HepG2 (cell line): ENCODE measurements around the gene UNG. TPM values are rescaled to one million over a fixed set of nuclear protein-coding genes. Genes with fewer than 3 reads are reported as not detected.

ENCODE experiments used
- ATRX ChIP-seq: sonication (generic); formaldehyde crosslinking; IDR thresholded peaks from 2 replicates; pipeline ENCODE4 v1.4.0; 2020; ENCODE audit warnings: missing genetic modification reagents, borderline replicate concordance
- EP300 ChIP-seq, 3 experiments: sonication (generic) in 1 of 3; formaldehyde crosslinking in 1 of 3; IDR thresholded peaks; 2 replicates each; pipeline versions ENCODE4 v1.5.1 to v1.6.1; 2011 to 2020; ENCODE audit warnings: low read depth in 2 of 3, low read length in 2 of 3, borderline replicate concordance in 1 of 3, improper control_type of control experiment in 1 of 3, mild to moderate bottlenecking in 1 of 3, missing genetic modification reagents in 1 of 3, moderate library complexity in 1 of 3
- GZF1 ChIP-seq: sonication (generic); formaldehyde crosslinking; IDR thresholded peaks from 2 replicates; pipeline ENCODE4 v1.5.1; 2020; ENCODE audit warnings: mild to moderate bottlenecking, missing genetic modification reagents
- HNRNPK ChIP-seq: fragments of 200-400 bp; formaldehyde crosslinking; IDR thresholded peaks from 2 replicates; pipeline ENCODE4 v1.6.1; 2018; ENCODE audit warnings: low read length, low read depth, moderate library complexity, mild to moderate bottlenecking; ENCODE audit not compliant: poor library complexity, severe bottlenecking
- KIAA2018 ChIP-seq: sonication (generic); formaldehyde crosslinking; IDR thresholded peaks from 2 replicates; pipeline ENCODE4 v1.5.0; 2020; ENCODE audit warnings: mild to moderate bottlenecking, missing genetic modification reagents, borderline replicate concordance
- MTA1 ChIP-seq: sonication (generic); formaldehyde crosslinking; IDR thresholded peaks from 2 replicates; pipeline ENCODE4 v1.4.0; 2020; ENCODE audit warnings: missing genetic modification reagents, mild to moderate bottlenecking, borderline replicate concordance
- MXD4 ChIP-seq: IDR thresholded peaks from 2 replicates; pipeline ENCODE4 v1.6.1; 2016; ENCODE audit warnings: mild to moderate bottlenecking, missing biosample characterization, missing genetic modification reagents
- NR2C2 ChIP-seq: sonication (generic); formaldehyde crosslinking; IDR thresholded peaks from 2 replicates; pipeline ENCODE4 v1.4.0; 2020; ENCODE audit warnings: missing genetic modification reagents, mild to moderate bottlenecking, moderate library complexity, borderline replicate concordance
- PCBP1 ChIP-seq: fragments of 200-400 bp; formaldehyde crosslinking; IDR thresholded peaks from 2 replicates; pipeline ENCODE4 v1.6.1; 2017; ENCODE audit warnings: mild to moderate bottlenecking, low read depth, low read length, borderline replicate concordance
- TIGD3 ChIP-seq: sonication (generic); formaldehyde crosslinking; IDR thresholded peaks from 2 replicates; pipeline ENCODE4 v1.5.1; 2020; ENCODE audit warnings: mild to moderate bottlenecking, missing genetic modification reagents, borderline replicate concordance
- ZBTB3 ChIP-seq: sonication (generic); formaldehyde crosslinking; IDR thresholded peaks from 2 replicates; pipeline ENCODE4 v1.4.0; 2020; ENCODE audit warnings: low read depth, mild to moderate bottlenecking, moderate library complexity, missing genetic modification reagents, borderline replicate concordance
- ZFP36L2 ChIP-seq: sonication (generic); formaldehyde crosslinking; IDR thresholded peaks from 2 replicates; pipeline ENCODE4 v1.4.0; 2020; ENCODE audit warnings: missing genetic modification reagents
- ZNF253 ChIP-seq: sonication (generic); formaldehyde crosslinking; IDR thresholded peaks from 2 replicates; pipeline ENCODE4 v1.8.0; 2022; ENCODE audit warnings: mild to moderate bottlenecking, missing genetic modification reagents, borderline replicate concordance
- ZNF34 ChIP-seq: sonication (generic); formaldehyde crosslinking; IDR thresholded peaks from 2 replicates; pipeline ENCODE4 v1.4.0; 2020; ENCODE audit warnings: mild to moderate bottlenecking, missing genetic modification reagents, borderline replicate concordance
- ZNF501 ChIP-seq: sonication (generic); formaldehyde crosslinking; IDR thresholded peaks from 2 replicates; pipeline ENCODE4 v1.5.1; 2020; ENCODE audit warnings: mild to moderate bottlenecking, moderate library complexity, missing genetic modification reagents
- ZNF577 ChIP-seq: sonication (generic); formaldehyde crosslinking; IDR thresholded peaks from 2 replicates; pipeline ENCODE4 v1.4.0; 2020; ENCODE audit warnings: mild to moderate bottlenecking, low read depth, missing genetic modification reagents, borderline replicate concordance
- polyA plus RNA-seq, 8 experiments: library from polyadenylated mRNA; depleted of rRNA in 3 of 8; stranded (reverse) in 7 of 8; unstranded in 1 of 8; fragments of >200 nt; fragmentation: Illumina TruSeq in 4 of 8; extraction: Trizol in 4 of 8; gene quantifications; 2 replicates each; pipeline versions ENCODE4 v1.2.1 to v1.2.3, GENCODE V29; 2011 to 2016; ENCODE audit warnings: low read depth in 4 of 8, missing spikeins in 1 of 8, mixed read lengths in 1 of 8; ENCODE audit not compliant: insufficient read depth in 1 of 8
- total RNA-seq, 5 experiments: library from RNA; depleted of rRNA; stranded (reverse); fragments of >200 nt; fragmentation: Illumina TruSeq; extraction: Trizol; gene quantifications; 2 replicates each; pipeline ENCODE4 v1.2.3, GENCODE V29; 2016; ENCODE audit warnings: low read depth in 1 of 5
- TF ChIP-seq, protein P1 (sequence below): sonication (generic); formaldehyde crosslinking; IDR thresholded peaks from 2 replicates; pipeline ENCODE4 v1.4.0; 2020; ENCODE audit warnings: missing genetic modification reagents

UNG gene
- total and polyA plus RNA-seq, 2 of the 13 experiments (the other 11 are each of a cell fraction or from before 2014, with no cell fraction given), result 23.3 to 114 TPM

- TF ChIP-seq EP300 (IDR thresholded peaks at IDR 0.05; ENCODE audit: low read depth in 2 of 2, low read length in 2 of 2) (no peak), EP300 (CRISPR knock-in tag; IDR thresholded peaks at IDR 0.05; ENCODE audit: borderline replicate concordance) (no peak), ZNF501 (peak; percentile 79), ZNF577 (CRISPR knock-in tag) (no peak), ZBTB3 (CRISPR knock-in tag) (peak; percentile 38; the same call in 1 of the 2 replicates), MXD4 (CRISPR knock-in tag) (peak; percentile 86), NR2C2 (no peak), ATRX (CRISPR knock-in tag) (no peak), HNRNPK (peak; percentile 46), MTA1 (0 out of 2 replicates have a peak, but pooled peaks have one; percentile 13), TIGD3 (0 out of 2 replicates have a peak, but pooled peaks have one; percentile 39), GZF1 (CRISPR knock-in tag) (peak; percentile 38; the same call in 1 of the 2 replicates), ZNF253 (peak; percentile 32; the same call in 1 of the 2 replicates), ZNF34 (CRISPR knock-in tag) (no peak), KIAA2018 (no peak), PCBP1 (peak; percentile 75; the same call in 1 of the 2 replicates), ZFP36L2 (CRISPR knock-in tag) (no peak)
- TF ChIP-seq, protein P1, sequence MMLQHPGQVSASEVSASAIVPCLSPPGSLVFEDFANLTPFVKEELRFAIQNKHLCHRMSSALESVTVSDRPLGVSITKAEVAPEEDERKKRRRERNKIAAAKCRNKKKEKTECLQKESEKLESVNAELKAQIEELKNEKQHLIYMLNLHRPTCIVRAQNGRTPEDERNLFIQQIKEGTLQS, result no peak
Measured at GRCh38 chr12:109097435-109098182, at the start of gene UNG (continued).
